Endothelial cell (in vitro differentiated cells): ENCODE measurements around the gene SLC39A3. TPM values are rescaled to one million over a fixed set of nuclear protein-coding genes. Genes with fewer than 3 reads are reported as not detected.

Experiments
- DNase-seq: peaks from one replicate; pipeline ENCODE4 v3.0.0; 2021; ENCODE audit warnings: low spot score
- H3K27ac Mint-ChIP-seq: one replicate; pipeline ENCODE4 v1.8.0; 2021; ENCODE audit warnings: mixed read lengths, inconsistent platforms; ENCODE audit not compliant: unreplicated experiment
- H3K27me3 Mint-ChIP-seq: one replicate; pipeline ENCODE4 v1.8.0; 2021; ENCODE audit warnings: mild to moderate bottlenecking, moderate library complexity, mixed read lengths, inconsistent platforms; ENCODE audit not compliant: unreplicated experiment
- H3K36me3 Mint-ChIP-seq: one replicate; pipeline ENCODE4 v1.8.0; 2021; ENCODE audit warnings: mild to moderate bottlenecking, low read depth, mixed read lengths, inconsistent platforms; ENCODE audit not compliant: unreplicated experiment
- H3K4me1 Mint-ChIP-seq: one replicate; pipeline ENCODE4 v1.8.0; 2021; ENCODE audit warnings: mild to moderate bottlenecking, mixed read lengths, inconsistent platforms; ENCODE audit not compliant: unreplicated experiment
- H3K4me3 Mint-ChIP-seq: one replicate; pipeline ENCODE4 v1.8.0; 2021; ENCODE audit warnings: mild to moderate bottlenecking, mixed read lengths, inconsistent platforms; ENCODE audit not compliant: unreplicated experiment
- H3K9me3 Mint-ChIP-seq: one replicate; pipeline ENCODE4 v1.8.0; 2021; ENCODE audit warnings: mixed read lengths, inconsistent platforms; ENCODE audit not compliant: unreplicated experiment
- CTCF ChIP-seq: fragments of 200-600 bp; sonication (generic); IDR thresholded peaks from one replicate; pipeline ENCODE4 v1.5.0; 2021; ENCODE audit warnings: antibody characterized with exemption; ENCODE audit not compliant: unreplicated experiment
- total RNA-seq: library from RNA; stranded (reverse); fragmentation: NEBNext Ultra II Directional; extraction: Animal tissue kit (Norgen Biotek cat#: 25700); gene quantifications from one replicate; pipeline ENCODE4 v1.2.1, GENCODE V29; 2021; ENCODE audit not compliant: unreplicated experiment

The SLC39A3 gene
- total RNA-seq, 1 donor from 2014 or later = 28.7 TPM

- Mint-ChIP-seq H3K4me3 (no peak overlapping the region), H3K4me1 (no peaks in the 10 kb centered on the region), H3K9me3 (no peaks in the 10 kb centered on the region), H3K27ac (no peak overlapping the region), H3K27me3 (peaks cover 2% of the 10 kb centered on the region), H3K36me3 (peaks cover 5% of the 10 kb centered on the region)
- TF ChIP-seq CTCF = no peak
- DNase-seq = no peak
Measured at GRCh38 chr19:2767688-2768087, 27.9 kb upstream of the SLC39A3 start.

- no peak for TF ChIP-seq CTCF
Measured at GRCh38 chr19:2766594-2767372, 27.0 kb upstream of the SLC39A3 start.

GRCh38 chr19:2765376-2765775 lies 25.6 kb upstream of the SLC39A3 start:
- H3K4me3 Mint-ChIP-seq = no peak overlapping the region
- no peak overlapping the region for H3K27ac Mint-ChIP-seq
- no peak for DNase-seq
- peaks cover 2% of the 10 kb centered on the region for H3K27me3 Mint-ChIP-seq
- no peaks in the 10 kb centered on the region for H3K9me3 Mint-ChIP-seq
- no peaks in the 10 kb centered on the region for H3K36me3 Mint-ChIP-seq
- H3K4me1 Mint-ChIP-seq = no peaks in the 10 kb centered on the region
- TF ChIP-seq CTCF = no peak

More at GRCh38 chr19:2766594-2767372, 27.0 kb upstream of the SLC39A3 start:
- Mint-ChIP-seq H3K9me3 (no peaks in the 10 kb centered on the region), H3K4me3 (no peak overlapping the region), H3K27me3 (peaks cover 2% of the 10 kb centered on the region), H3K27ac (no peak overlapping the region), H3K4me1 (no peaks in the 10 kb centered on the region), H3K36me3 (no peaks in the 10 kb centered on the region)
- DNase-seq = no peak

GRCh38 chr19:2764945-2765344 lies 25.1 kb upstream of the SLC39A3 start:
- Mint-ChIP-seq H3K4me1 (no peaks in the 10 kb centered on the region), H3K4me3 (no peak overlapping the region), H3K27ac (no peak overlapping the region), H3K27me3 (peaks cover 2% of the 10 kb centered on the region), H3K36me3 (no peaks in the 10 kb centered on the region), H3K9me3 (no peaks in the 10 kb centered on the region)
- no peak for TF ChIP-seq CTCF
- DNase-seq = no peak

- Mint-ChIP-seq H3K9me3 (no peaks in the 10 kb centered on the region), H3K27me3 (peaks cover 4% of the 10 kb centered on the region), H3K4me3 (no peak overlapping the region), H3K36me3 (peaks cover 1% of the 10 kb centered on the region), H3K27ac (no peak overlapping the region), H3K4me1 (no peaks in the 10 kb centered on the region)
- TF ChIP-seq CTCF = no peak
- no peak for DNase-seq
Measured at GRCh38 chr19:2763687-2764086, 23.9 kb upstream of the SLC39A3 start.
